Fibroblast of upper back skin (primary cell): ENCODE measurements around the gene PTTG1IP.
"Not testable (repeated sequence)": the region's sequence is repeated elsewhere in the genome, so short reads cannot be mapped to it uniquely, and the experiment has no call there.

Experiments used
- DNase-seq: peaks from one replicate; pipeline ENCODE4 v3.0.0-alpha.2; 2013

The PTTG1IP gene

GRCh38 chr21:44880405-44881197 is 7.1 kb upstream of the PTTG1IP start:
- peak; percentile 57 for DNase-seq

GRCh38 chr21:44879238-44879637 is 5.7 kb upstream of the PTTG1IP start:
- DNase-seq = not testable (repeated sequence)

GRCh38 chr21:44878053-44878982 is 4.8 kb upstream of the PTTG1IP start:
- DNase-seq = peak; percentile 54

GRCh38 chr21:44876849-44877575 is 3.5 kb upstream of the PTTG1IP start:
- DNase-seq = no peak

GRCh38 chr21:44875316-44875700 is 1.8 kb upstream of the PTTG1IP start:
- DNase-seq = no peak

- DNase-seq = no peak
Measured at GRCh38 chr21:44874497-44875315, 1.2 kb upstream of the PTTG1IP start.

GRCh38 chr21:44874240-44874496 is 678 bp upstream of the PTTG1IP start:
- no peak for DNase-seq

GRCh38 chr21:44872649-44873355 is 688 bp downstream of the PTTG1IP start:
- no peak for DNase-seq

GRCh38 chr21:44872323-44872648 is 1.2 kb downstream of the PTTG1IP start:
- no peak for DNase-seq

- no peak for DNase-seq
Measured at GRCh38 chr21:44871576-44872269, 1.8 kb downstream of the PTTG1IP start.

GRCh38 chr21:44870748-44871495 is 2.6 kb downstream of the PTTG1IP start:
- DNase-seq = no peak

- DNase-seq = peak; percentile 94
Measured at GRCh38 chr21:44869781-44870747, 3.4 kb downstream of the PTTG1IP start.

GRCh38 chr21:44868707-44869106 is 4.8 kb downstream of the PTTG1IP start:
- DNase-seq = no peak

- DNase-seq = no peak
Measured at GRCh38 chr21:44867999-44868700, 5.3 kb downstream of the PTTG1IP start.

- DNase-seq = no peak
Measured at GRCh38 chr21:44867464-44867863, 6.0 kb downstream of the PTTG1IP start.

GRCh38 chr21:44866780-44867179 is 6.7 kb downstream of the PTTG1IP start:
- DNase-seq = peak; percentile 72

GRCh38 chr21:44865561-44866280 is 7.8 kb downstream of the PTTG1IP start:
- no peak for DNase-seq
